Liver (tissue), 9 donors: ENCODE data around the gene AEBP2. TPM values are rescaled to one million over a fixed set of nuclear protein-coding genes. Genes with fewer than 3 reads are reported as not detected.

ENCODE experiments used
- DNase-seq: peaks from one replicate; pipeline ENCODE4 v3.0.0-alpha.2; 2017; ENCODE audit warnings: low spot score
- H3K27ac ChIP-seq, 2 donors: one replicate each; pipeline ENCODE4 v1.7.0; 2013; ENCODE audit warnings: inconsistent platforms in 2 of 2, low read length in 2 of 2, control low read depth in 1 of 2, low read depth in 1 of 2, mild to moderate bottlenecking in 1 of 2
- H3K27me3 ChIP-seq, 4 donors: one replicate each; pipeline versions ENCODE4 v1.6.1 to v1.7.0; 2013; ENCODE audit warnings: low read length in 3 of 4, inconsistent platforms in 1 of 4, mild to moderate bottlenecking in 1 of 4, moderate library complexity in 1 of 4; ENCODE audit not compliant: control insufficient read depth in 4 of 4, insufficient read depth in 4 of 4
- H3K36me3 ChIP-seq, 4 donors: one replicate each; pipeline versions ENCODE4 v1.6.1 to v1.7.0; 2013; ENCODE audit warnings: low read length in 3 of 4, mild to moderate bottlenecking in 3 of 4, low read depth in 1 of 4, moderate library complexity in 1 of 4; ENCODE audit not compliant: control insufficient read depth in 4 of 4, insufficient read depth in 3 of 4
- H3K4me1 ChIP-seq, 4 donors: one replicate each; pipeline versions ENCODE4 v1.6.1 to v1.7.0; 2013; ENCODE audit warnings: low read length in 3 of 4, mild to moderate bottlenecking in 3 of 4, moderate library complexity in 1 of 4; ENCODE audit not compliant: control insufficient read depth in 4 of 4, insufficient read depth in 4 of 4
- H3K4me3 ChIP-seq, 3 donors: one replicate each; pipeline versions ENCODE4 v1.6.1 to v1.7.0; 2013; ENCODE audit warnings: low read length in 3 of 3, control low read depth in 1 of 3, low read depth in 1 of 3, mild to moderate bottlenecking in 1 of 3
- H3K9ac ChIP-seq, 2 donors: one replicate each; pipeline ENCODE4 v1.7.0; 2013; ENCODE audit warnings: low read length in 2 of 2, mild to moderate bottlenecking in 2 of 2, moderate library complexity in 2 of 2, control low read depth in 1 of 2, low read depth in 1 of 2
- H3K9me3 ChIP-seq, 4 donors: one replicate each; pipeline versions ENCODE4 v1.6.1 to v1.7.0; 2013; ENCODE audit warnings: low read length in 3 of 4; ENCODE audit not compliant: control insufficient read depth in 4 of 4
- CTCF ChIP-seq: fragments of 150-350 bp; IDR thresholded peaks from 2 replicates; pipeline ENCODE4 v1.5.1; 2017; ENCODE audit warnings: improper control_type of control experiment, low read depth, low read length; ENCODE audit not compliant: missing input control
- EGR1 ChIP-seq, 2 donors: IDR thresholded peaks; 2 replicates each; pipeline ENCODE4 v1.6.1; 2016 to 2018; ENCODE audit warnings: antibody characterized with exemption in 2 of 2, low read depth in 2 of 2
- FOXA1 ChIP-seq: IDR thresholded peaks from 2 replicates; pipeline ENCODE4 v1.6.1; 2016; ENCODE audit warnings: antibody characterized with exemption
- FOXA2 ChIP-seq: IDR thresholded peaks from 2 replicates; pipeline ENCODE4 v1.6.1; 2016; ENCODE audit warnings: antibody characterized with exemption
- GABPA ChIP-seq, 2 donors: IDR thresholded peaks in 1 of 2; conservative IDR thresholded peaks in 1 of 2; 2 replicates each; pipeline ENCODE4 v1.6.1; 2016; ENCODE audit warnings: antibody characterized with exemption in 2 of 2, mild to moderate bottlenecking in 1 of 2, moderate library complexity in 1 of 2
- HNF4A ChIP-seq, 2 donors: conservative IDR thresholded peaks; 2 replicates each; pipeline ENCODE4 v1.6.1; 2016; ENCODE audit warnings: antibody characterized with exemption in 2 of 2, mild to moderate bottlenecking in 2 of 2
- HNF4G ChIP-seq: IDR thresholded peaks from 2 replicates; pipeline ENCODE4 v1.6.1; 2016; ENCODE audit warnings: antibody characterized with exemption
- JUND ChIP-seq, 2 donors: IDR thresholded peaks; 2 replicates each; pipeline ENCODE4 v1.6.1; 2016; ENCODE audit warnings: antibody characterized with exemption in 2 of 2
- MAX ChIP-seq: IDR thresholded peaks from 2 replicates; pipeline ENCODE4 v1.6.1; 2016; ENCODE audit warnings: antibody characterized with exemption
- NR2F2 ChIP-seq: IDR thresholded peaks from 2 replicates; pipeline ENCODE4 v1.6.1; 2016; ENCODE audit warnings: antibody characterized with exemption
- RAD21 ChIP-seq, 2 donors: IDR thresholded peaks; 2 replicates each; pipeline ENCODE4 v1.6.1; 2016; ENCODE audit warnings: antibody characterized with exemption in 2 of 2, mild to moderate bottlenecking in 2 of 2
- RXRA ChIP-seq, 2 donors: IDR thresholded peaks; 2 replicates each; pipeline ENCODE4 v1.6.1; 2017 to 2018; ENCODE audit warnings: antibody characterized with exemption in 2 of 2, mild to moderate bottlenecking in 1 of 2
- SP1 ChIP-seq: IDR thresholded peaks from 2 replicates; pipeline ENCODE4 v1.6.1; 2018; ENCODE audit warnings: antibody characterized with exemption, mild to moderate bottlenecking
- TAF1 ChIP-seq: conservative IDR thresholded peaks from 2 replicates; pipeline ENCODE4 v1.6.1; 2016; ENCODE audit warnings: antibody characterized with exemption, mild to moderate bottlenecking
- YY1 ChIP-seq: IDR thresholded peaks from 2 replicates; pipeline ENCODE4 v1.6.1; 2016; ENCODE audit warnings: antibody characterized with exemption, mild to moderate bottlenecking
- WGBS: extraction: QIAGEN DNeasy Blood & Tissue Kit; methylation state at CpG from one replicate; pipeline ENCODE4 v1.1.7; 2013; 5-methylcytosine and 5-hydroxymethylcytosine counted together
- polyA plus RNA-seq, 2 donors: library from polyadenylated mRNA; stranded (reverse) in 1 of 2; unstranded in 1 of 2; fragments of 200-250 nt in 1 of 2; fragments of >200 nt in 1 of 2; fragmentation: Nextera tagmentation in 1 of 2; extraction: Ambion mirVana in 1 of 2; gene quantifications; one replicate each; pipeline versions ENCODE4 v1.2.1 to v1.2.3, GENCODE V29; 2013 to 2015
- total RNA-seq, 2 donors: library from RNA; depleted of rRNA; stranded (reverse); fragments of >200 nt; gene quantifications; one replicate each; pipeline ENCODE4 v1.2.3, GENCODE V29; 2014
- TF ChIP-seq, protein P1 (sequence below): IDR thresholded peaks from 2 replicates; pipeline ENCODE4 v1.6.1; 2016; ENCODE audit warnings: antibody characterized with exemption, mild to moderate bottlenecking
- TF ChIP-seq, protein P2 (sequence below): IDR thresholded peaks from 2 replicates; pipeline ENCODE4 v1.6.1; 2016; ENCODE audit warnings: antibody characterized with exemption
- TF ChIP-seq, protein P3 (sequence below): IDR thresholded peaks from 2 replicates; pipeline ENCODE4 v1.6.1; 2016; ENCODE audit warnings: antibody characterized with exemption
- donor health status: healthy.
- donor health status: healthy.
- donor health status: healthy.
- donor health status: healthy.
- donor health status: healthy.

The AEBP2 gene
- total and polyA plus RNA-seq, 4 donors: 4.6 to 18.8 (median 8.9) TPM

- no peak for DNase-seq
- Histone ChIP-seq H3K27me3 (no peaks in the 10 kb centered on the region), H3K4me1 (peaks cover 3 to 20% (median 13%) of the 10 kb centered on the region in 4 donors), H3K36me3 (no peaks in the 10 kb centered on the region), H3K27ac (peak overlapping the region in 1 of 2 donors; percentile 11), H3K9ac (no peak overlapping the region), H3K4me3 (no peak overlapping the region), H3K9me3 (peaks cover 0 to 3% (median 0%) of the 10 kb centered on the region in 4 donors)
- TF ChIP-seq NR2F2: no peak
- no peak for TF ChIP-seq CTCF
These were observed 91.3 kb downstream of the AEBP2 start for GRCh38 chr12:19530637-19531023.

DNA sequence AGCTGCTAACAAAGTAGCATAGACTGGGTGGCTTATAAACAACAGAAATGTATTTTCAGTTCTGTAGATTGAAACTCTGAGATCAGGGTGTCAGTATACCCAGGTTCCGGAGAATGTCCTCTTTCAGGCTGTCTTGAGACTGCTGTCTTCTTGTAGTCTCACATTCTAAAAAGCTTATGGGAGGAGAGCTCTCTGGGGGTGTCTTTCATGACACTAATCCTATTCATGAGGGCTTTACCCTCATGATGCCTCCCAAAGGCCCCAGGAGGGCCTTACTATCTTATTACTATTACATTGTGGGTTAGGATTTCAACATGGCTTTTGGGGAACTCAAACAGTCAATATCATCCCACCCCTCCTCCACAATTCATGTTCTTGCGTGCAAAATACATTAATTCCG, 94.3 kb downstream of the AEBP2 start:
- Histone ChIP-seq H3K9ac (no peak overlapping the region), H3K36me3 (peaks cover 0 to 2% (median 0%) of the 10 kb centered on the region in 4 donors), H3K27me3 (no peaks in the 10 kb centered on the region), H3K27ac (no peak overlapping the region), H3K4me1 (peaks cover 1 to 20% (median 13%) of the 10 kb centered on the region in 4 donors), H3K9me3 (peaks cover 0 to 8% (median 2%) of the 10 kb centered on the region in 4 donors), H3K4me3 (no peak overlapping the region)
- no peak for DNase-seq
- TF ChIP-seq HNF4G (no peak), EGR1 (IDR thresholded peaks at IDR 0.05; ENCODE audit: low read depth in 2 of 2) (no peak), HNF4A (conservative IDR thresholded peaks at IDR 0.05) (no peak), FOXA1 (no peak), FOXA2 (no peak), GABPA (IDR thresholded peaks at IDR 0.05 in 1 of 2, conservative IDR thresholded peaks at IDR 0.05 in 1 of 2) (no peak), RXRA (IDR thresholded peaks at IDR 0.05) (no peak), JUND (IDR thresholded peaks at IDR 0.05) (no peak), CTCF (no peak), MAX (no peak), RAD21 (IDR thresholded peaks at IDR 0.05) (no peak), SP1 (no peak), YY1 (no peak), TAF1 (no peak), NR2F2 (no peak)
- TF ChIP-seq, protein P1, sequence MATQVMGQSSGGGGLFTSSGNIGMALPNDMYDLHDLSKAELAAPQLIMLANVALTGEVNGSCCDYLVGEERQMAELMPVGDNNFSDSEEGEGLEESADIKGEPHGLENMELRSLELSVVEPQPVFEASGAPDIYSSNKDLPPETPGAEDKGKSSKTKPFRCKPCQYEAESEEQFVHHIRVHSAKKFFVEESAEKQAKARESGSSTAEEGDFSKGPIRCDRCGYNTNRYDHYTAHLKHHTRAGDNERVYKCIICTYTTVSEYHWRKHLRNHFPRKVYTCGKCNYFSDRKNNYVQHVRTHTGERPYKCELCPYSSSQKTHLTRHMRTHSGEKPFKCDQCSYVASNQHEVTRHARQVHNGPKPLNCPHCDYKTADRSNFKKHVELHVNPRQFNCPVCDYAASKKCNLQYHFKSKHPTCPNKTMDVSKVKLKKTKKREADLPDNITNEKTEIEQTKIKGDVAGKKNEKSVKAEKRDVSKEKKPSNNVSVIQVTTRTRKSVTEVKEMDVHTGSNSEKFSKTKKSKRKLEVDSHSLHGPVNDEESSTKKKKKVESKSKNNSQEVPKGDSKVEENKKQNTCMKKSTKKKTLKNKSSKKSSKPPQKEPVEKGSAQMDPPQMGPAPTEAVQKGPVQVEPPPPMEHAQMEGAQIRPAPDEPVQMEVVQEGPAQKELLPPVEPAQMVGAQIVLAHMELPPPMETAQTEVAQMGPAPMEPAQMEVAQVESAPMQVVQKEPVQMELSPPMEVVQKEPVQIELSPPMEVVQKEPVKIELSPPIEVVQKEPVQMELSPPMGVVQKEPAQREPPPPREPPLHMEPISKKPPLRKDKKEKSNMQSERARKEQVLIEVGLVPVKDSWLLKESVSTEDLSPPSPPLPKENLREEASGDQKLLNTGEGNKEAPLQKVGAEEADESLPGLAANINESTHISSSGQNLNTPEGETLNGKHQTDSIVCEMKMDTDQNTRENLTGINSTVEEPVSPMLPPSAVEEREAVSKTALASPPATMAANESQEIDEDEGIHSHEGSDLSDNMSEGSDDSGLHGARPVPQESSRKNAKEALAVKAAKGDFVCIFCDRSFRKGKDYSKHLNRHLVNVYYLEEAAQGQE: no peak
- TF ChIP-seq, protein P2, sequence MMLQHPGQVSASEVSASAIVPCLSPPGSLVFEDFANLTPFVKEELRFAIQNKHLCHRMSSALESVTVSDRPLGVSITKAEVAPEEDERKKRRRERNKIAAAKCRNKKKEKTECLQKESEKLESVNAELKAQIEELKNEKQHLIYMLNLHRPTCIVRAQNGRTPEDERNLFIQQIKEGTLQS: no peak
- TF ChIP-seq, protein P3, sequence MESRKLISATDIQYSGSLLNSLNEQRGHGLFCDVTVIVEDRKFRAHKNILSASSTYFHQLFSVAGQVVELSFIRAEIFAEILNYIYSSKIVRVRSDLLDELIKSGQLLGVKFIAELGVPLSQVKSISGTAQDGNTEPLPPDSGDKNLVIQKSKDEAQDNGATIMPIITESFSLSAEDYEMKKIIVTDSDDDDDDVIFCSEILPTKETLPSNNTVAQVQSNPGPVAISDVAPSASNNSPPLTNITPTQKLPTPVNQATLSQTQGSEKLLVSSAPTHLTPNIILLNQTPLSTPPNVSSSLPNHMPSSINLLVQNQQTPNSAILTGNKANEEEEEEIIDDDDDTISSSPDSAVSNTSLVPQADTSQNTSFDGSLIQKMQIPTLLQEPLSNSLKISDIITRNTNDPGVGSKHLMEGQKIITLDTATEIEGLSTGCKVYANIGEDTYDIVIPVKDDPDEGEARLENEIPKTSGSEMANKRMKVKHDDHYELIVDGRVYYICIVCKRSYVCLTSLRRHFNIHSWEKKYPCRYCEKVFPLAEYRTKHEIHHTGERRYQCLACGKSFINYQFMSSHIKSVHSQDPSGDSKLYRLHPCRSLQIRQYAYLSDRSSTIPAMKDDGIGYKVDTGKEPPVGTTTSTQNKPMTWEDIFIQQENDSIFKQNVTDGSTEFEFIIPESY: no peak
- WGBS: 94% methylated on average over 3 of the region's 3 CpGs
